ENCODE data around the gene LHX4.

The LHX4 gene
- total RNA-seq: 0 to 3.3 (median 0.34) reads per million in 17 experiments

GRCh38 chr1:180229483-180230415 is at the start of gene LHX4:
Gene LHX4 (plus strand): TSS chr1:180230264. CDS start chr1:180230530, 266 bp downstream.
- DNase-seq: peak in 3 of 4 experiments; percentile 27 to 54 (median 37)

GRCh38 chr1:180181048-180181447 is 49.0 kb upstream of the LHX4 start:
- DNase-seq: peak; percentile 44 to 67 (median 56)

- DNase-seq: no peak
Measured at GRCh38 chr1:180181996-180182642, 47.9 kb upstream of the LHX4 start.

- no peak for DNase-seq
Measured at GRCh38 chr1:180182643-180183311, 47.3 kb upstream of the LHX4 start.

- DNase-seq: no peak
Measured at GRCh38 chr1:180183426-180183825, 46.6 kb upstream of the LHX4 start.

- no peak for DNase-seq
Measured at GRCh38 chr1:180184041-180184440, 46.0 kb upstream of the LHX4 start.

- DNase-seq: no peak
Measured at GRCh38 chr1:180185281-180185680, 44.8 kb upstream of the LHX4 start.

GRCh38 chr1:180185971-180186645 is 44.0 kb upstream of the LHX4 start:
- no peak for DNase-seq

GRCh38 chr1:180186831-180187230 is 43.2 kb upstream of the LHX4 start:
- no peak for DNase-seq

- no peak for DNase-seq
Measured at GRCh38 chr1:180187626-180188025, 42.4 kb upstream of the LHX4 start.

GRCh38 chr1:180188091-180188506 is 42.0 kb upstream of the LHX4 start:
- DNase-seq: peak; percentile 12 to 62 (median 42)

- DNase-seq: no peak
Measured at GRCh38 chr1:180188684-180189175, 41.3 kb upstream of the LHX4 start.

- no peak for DNase-seq
Measured at GRCh38 chr1:180190091-180190490, 40.0 kb upstream of the LHX4 start.

GRCh38 chr1:180192172-180192571 is 37.9 kb upstream of the LHX4 start:
- DNase-seq: no peak

- no peak for DNase-seq
Measured at GRCh38 chr1:180193141-180194047, 36.7 kb upstream of the LHX4 start.

GRCh38 chr1:180194048-180194425 is 36.0 kb upstream of the LHX4 start:
- DNase-seq: no peak

GRCh38 chr1:180194546-180195207 is 35.4 kb upstream of the LHX4 start:
- DNase-seq: no peak

- no peak for DNase-seq
Measured at GRCh38 chr1:180195401-180195800, 34.7 kb upstream of the LHX4 start.

- no peak for DNase-seq
Measured at GRCh38 chr1:180195916-180196315, 34.1 kb upstream of the LHX4 start.

- no peak for DNase-seq
Measured at GRCh38 chr1:180196436-180197003, 33.5 kb upstream of the LHX4 start.
